Subcutaneous adipose tissue (tissue), 4 donors: ENCODE measurements around the gene ARHGAP4. TPM values are rescaled to one million over a fixed set of nuclear protein-coding genes. Genes with fewer than 3 reads are reported as not detected.

ENCODE experiments used
- total RNA-seq, 4 donors: library from RNA; depleted of rRNA; stranded (reverse); fragments of >200 nt; gene quantifications; one replicate each; pipeline ENCODE4 v1.1.0, GENCODE V29; 2016
- TF ChIP-seq, protein P1 (sequence below): fragments of 450-650 bp; IDR thresholded peaks from one replicate; pipeline ENCODE4 v1.5.1; 2016; ENCODE audit warnings: low read depth, mild to moderate bottlenecking, control low read depth, antibody characterized with exemption, moderate library complexity

The ARHGAP4 gene
- total RNA-seq, 4 donors from 2014 or later, result 8.5 to 37.4 (median 28.2) TPM

DNA sequence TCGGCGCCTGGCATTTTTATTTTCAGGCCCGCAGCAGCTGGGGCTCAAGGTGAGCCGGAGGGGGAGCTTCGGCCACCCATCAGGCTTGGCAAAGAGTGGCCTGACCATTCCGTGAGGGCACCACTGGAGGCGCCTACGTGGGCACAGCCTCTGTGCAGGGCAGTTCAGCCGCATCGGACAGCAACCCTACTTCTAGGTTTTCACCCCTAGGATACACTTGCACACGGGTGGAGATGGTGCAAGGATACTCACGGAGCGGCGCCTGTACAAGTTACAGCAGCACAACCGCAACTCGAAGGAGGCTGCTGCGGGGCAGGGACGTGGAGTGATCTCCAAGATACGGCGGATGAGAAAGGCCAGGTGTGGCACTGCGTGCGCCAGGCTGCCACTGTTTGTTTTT, 34.7 kb upstream of the ARHGAP4 start:
- TF ChIP-seq, protein P1, sequence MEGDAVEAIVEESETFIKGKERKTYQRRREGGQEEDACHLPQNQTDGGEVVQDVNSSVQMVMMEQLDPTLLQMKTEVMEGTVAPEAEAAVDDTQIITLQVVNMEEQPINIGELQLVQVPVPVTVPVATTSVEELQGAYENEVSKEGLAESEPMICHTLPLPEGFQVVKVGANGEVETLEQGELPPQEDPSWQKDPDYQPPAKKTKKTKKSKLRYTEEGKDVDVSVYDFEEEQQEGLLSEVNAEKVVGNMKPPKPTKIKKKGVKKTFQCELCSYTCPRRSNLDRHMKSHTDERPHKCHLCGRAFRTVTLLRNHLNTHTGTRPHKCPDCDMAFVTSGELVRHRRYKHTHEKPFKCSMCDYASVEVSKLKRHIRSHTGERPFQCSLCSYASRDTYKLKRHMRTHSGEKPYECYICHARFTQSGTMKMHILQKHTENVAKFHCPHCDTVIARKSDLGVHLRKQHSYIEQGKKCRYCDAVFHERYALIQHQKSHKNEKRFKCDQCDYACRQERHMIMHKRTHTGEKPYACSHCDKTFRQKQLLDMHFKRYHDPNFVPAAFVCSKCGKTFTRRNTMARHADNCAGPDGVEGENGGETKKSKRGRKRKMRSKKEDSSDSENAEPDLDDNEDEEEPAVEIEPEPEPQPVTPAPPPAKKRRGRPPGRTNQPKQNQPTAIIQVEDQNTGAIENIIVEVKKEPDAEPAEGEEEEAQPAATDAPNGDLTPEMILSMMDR, result no peak

DNA sequence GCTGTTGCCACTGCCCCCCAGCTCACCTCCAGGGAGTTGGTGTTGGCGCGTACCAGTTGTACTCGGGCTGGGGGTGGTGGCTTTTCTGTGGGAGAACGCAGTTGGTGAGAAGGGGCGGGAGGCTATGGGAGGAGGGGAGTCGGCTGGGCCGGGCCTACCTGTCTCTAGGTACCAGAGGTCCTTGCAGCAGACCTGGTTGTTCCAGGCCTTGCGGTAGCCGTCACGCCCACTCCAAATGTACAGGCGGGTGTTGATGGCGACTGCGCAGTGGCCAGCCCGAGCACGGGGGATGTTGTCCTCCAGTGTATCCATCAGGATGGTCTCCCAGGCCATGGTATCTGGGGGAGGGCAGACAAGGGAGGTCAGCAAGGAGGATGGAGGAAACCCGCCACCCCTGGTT, 34.0 kb upstream of the ARHGAP4 start:
- TF ChIP-seq, protein P1, result no peak

DNA sequence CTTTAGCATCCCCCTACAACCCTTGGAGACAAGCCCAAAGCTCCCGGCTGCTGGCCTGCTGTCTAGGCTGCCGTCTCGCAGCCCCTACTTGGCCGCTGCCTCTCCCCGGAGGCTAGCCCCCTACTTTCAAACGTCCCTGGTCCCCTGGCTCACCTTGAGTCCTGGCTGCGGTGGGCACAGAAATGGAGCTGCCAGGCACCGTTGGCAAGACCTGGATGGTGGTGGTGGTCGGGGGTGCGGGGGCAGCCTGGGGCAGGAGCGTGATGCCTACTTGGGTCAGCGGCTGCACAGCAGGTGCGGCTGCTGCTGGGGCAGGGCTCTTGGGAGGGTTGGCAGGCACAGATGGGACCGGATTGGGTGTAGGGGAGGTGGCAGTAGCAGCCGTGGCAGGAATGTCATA, 33.6 kb upstream of the ARHGAP4 start:
- TF ChIP-seq, protein P1, result no peak

DNA sequence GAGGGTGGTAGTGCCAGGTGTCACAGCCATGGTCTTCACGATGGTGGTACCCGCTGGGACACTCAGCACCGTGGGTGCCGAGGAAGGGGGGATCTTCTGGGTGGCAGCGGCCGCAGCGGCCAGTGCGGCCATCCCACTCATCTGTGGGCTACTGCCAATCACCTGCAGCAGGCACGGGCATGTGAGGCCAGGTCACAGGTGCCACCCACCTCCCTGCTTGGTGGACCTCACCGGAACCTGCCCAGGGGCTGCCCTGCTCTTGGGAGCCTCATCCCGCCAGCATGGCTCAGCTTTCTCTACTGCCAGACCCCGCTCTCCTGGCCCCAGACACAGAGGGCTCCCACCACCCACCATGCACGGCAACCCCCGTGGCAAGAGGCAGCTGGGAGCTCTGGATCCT, 32.5 kb upstream of the ARHGAP4 start:
- TF ChIP-seq, protein P1, result no peak

DNA sequence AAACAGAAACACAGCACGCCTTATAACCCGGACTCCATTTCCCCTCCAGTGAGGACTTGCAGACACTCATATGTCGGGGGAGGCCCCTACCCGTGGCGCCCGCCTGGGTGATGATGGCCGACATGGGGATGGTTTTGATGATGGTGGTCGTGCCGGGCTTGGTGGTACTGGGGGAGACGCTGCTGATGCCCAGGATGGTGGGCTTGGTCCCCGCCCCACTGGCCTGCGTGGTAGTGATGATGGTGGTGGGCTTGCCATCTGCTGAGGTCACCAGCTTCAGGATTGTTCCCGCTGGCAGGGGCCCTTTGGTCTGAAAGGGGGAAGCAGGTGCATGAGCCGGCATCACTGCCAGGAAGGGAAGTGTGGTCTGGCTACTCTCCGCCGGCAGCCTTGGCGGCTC, 31.2 kb upstream of the ARHGAP4 start:
- TF ChIP-seq, protein P1, result no peak

DNA sequence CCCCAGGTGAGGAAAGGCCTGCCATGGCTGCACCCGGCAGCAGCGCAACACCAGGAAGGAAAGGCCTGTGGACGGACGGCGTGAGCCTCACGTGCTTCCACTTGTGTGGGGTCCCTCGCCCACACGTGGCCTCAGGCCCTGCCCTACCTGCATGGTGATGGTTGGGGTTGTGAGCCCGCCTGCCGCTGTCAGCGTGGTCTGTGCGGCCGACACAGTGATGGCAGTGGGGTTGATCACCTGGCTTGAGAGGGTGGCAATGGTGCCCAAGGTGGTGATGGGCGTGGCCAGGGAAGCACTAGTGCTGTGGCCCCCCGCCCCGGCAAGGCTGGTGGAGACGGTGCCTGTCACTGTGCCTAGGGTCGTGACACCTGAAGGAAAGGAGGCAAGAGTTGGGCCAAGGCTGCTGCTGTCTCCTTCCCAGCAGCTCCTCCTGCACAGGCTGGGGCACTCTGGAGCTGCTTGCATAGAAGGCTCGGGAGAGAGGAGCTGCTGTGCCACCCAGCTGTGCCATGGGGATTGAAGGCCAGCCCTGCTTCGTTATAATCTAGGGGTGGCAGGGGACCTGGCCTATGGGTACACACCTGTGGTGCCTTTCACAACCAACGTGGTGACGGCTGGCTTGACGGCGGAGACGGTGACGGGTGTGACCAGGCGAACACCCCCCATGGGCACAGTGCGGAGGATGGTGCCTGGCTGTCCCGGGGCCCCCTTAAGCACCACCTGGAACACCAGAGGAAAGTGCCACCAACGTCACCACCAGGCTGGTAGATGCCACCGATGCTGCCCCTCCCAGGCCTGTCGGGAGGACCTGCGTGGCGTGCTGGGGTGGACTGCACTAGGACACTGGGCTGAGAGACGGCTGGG, 30.2 kb upstream of the ARHGAP4 start:
- TF ChIP-seq, protein P1, result no peak

DNA sequence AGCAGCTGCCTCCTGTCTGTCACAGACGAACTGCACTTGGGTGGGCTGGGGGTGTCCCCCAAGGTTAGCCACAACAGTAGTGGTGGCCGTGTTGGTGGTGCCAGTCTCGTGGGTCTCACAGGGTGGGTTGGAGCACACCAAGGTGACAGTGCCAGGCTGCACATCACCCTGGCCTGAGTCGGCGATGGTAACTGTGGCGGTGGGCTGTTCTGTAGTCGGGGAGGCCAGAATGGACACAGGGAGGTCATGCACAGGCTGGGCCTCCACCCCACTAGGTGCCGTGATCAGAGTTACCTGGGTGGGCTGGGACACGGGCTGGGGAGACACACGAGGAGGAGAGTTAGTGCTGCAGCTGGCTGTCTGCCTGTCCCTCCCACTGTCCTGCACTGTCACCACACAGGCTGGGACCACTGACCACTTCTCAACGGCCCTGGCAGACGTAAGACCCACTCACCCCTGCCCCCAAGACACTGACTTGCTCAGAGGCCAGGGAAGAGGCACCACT, 29.2 kb upstream of the ARHGAP4 start:
- TF ChIP-seq, protein P1, result no peak
